Caco-2 (cell line): ENCODE measurements around the gene ADAMTS2. TPM values are rescaled to one million over a fixed set of nuclear protein-coding genes. Genes with fewer than 3 reads are reported as not detected.

Experiments used
- BruUV-seq: library from RNA; stranded (reverse); fragments of 400-500 nt; replicated peaks from 2 replicates; lab custom pipeline; 2021; lab: Mats Ljungman, UMichigan
- CTCF ChIA-PET: fragments of 300-600 bp; sonication (Branson Sonifier 250); formaldehyde crosslinking; loops from one replicate; lab custom pipeline; 2022; ENCODE audit warnings: antibody characterized with exemption; lab: Charles Lee
- POLR2A ChIA-PET: fragments of 300-600 bp; sonication (Branson Sonifier 250); formaldehyde crosslinking; loops from one replicate; lab custom pipeline; 2022; ENCODE audit warnings: antibody characterized with exemption; lab: Charles Lee
- DNase-seq, 2 experiments: peaks; one replicate each; pipeline versions ENCODE4 v3.0.0 to v3.0.0-alpha.2; 2020 to 2022
- H3K27me3 ChIP-seq: replicated peaks from 2 replicates; pipeline ENCODE4 v1.6.0; 2011; ENCODE audit warnings: low read length; ENCODE audit not compliant: control insufficient read depth, insufficient read depth
- H3K36me3 ChIP-seq: 2 replicates; pipeline ENCODE4 v1.5.1; 2011; ENCODE audit warnings: low read length; ENCODE audit not compliant: control insufficient read depth, insufficient read depth
- H3K4me1 ChIP-seq: fragments of 250-450 bp; sonication (Bioruptor Pico); 2 replicates; pipeline ENCODE4 v1.5.1; 2020; ENCODE audit warnings: mild to moderate bottlenecking
- H3K4me3 ChIP-seq: 2 replicates; pipeline ENCODE4 v1.5.1; 2011; ENCODE audit warnings: low read depth, mild to moderate bottlenecking, control low read depth, low read length
- H3K9me3 ChIP-seq: fragments of 250-450 bp; sonication (Bioruptor Pico); 2 replicates; pipeline ENCODE4 v1.5.1; 2020; ENCODE audit warnings: mild to moderate bottlenecking, moderate library complexity
- H3K27ac Mint-ChIP-seq: one replicate; pipeline ENCODE4 v1.8.0; 2022; ENCODE audit warnings: mixed read lengths; ENCODE audit not compliant: unreplicated experiment
- H3K27me3 Mint-ChIP-seq: one replicate; pipeline ENCODE4 v1.8.0; 2022; ENCODE audit warnings: mixed read lengths; ENCODE audit not compliant: insufficient read depth, unreplicated experiment
- H3K36me3 Mint-ChIP-seq: one replicate; pipeline ENCODE4 v1.8.0; 2022; ENCODE audit warnings: mild to moderate bottlenecking, mixed read lengths; ENCODE audit not compliant: insufficient read depth, unreplicated experiment
- H3K4me1 Mint-ChIP-seq: one replicate; pipeline ENCODE4 v1.8.0; 2022; ENCODE audit warnings: low read depth, mixed read lengths; ENCODE audit not compliant: unreplicated experiment
- H3K4me3 Mint-ChIP-seq: one replicate; pipeline ENCODE4 v1.8.0; 2022; ENCODE audit warnings: mild to moderate bottlenecking, moderate library complexity, mixed read lengths; ENCODE audit not compliant: unreplicated experiment
- H3K9me3 Mint-ChIP-seq: one replicate; pipeline ENCODE4 v1.8.0; 2022; ENCODE audit warnings: mixed read lengths; ENCODE audit not compliant: unreplicated experiment
- CTCF ChIP-seq, 2 experiments: fragments of 200-600 bp in 1 of 2; IDR thresholded peaks; 1 replicate in 1 of 2; 2 replicates in 1 of 2; pipeline versions ENCODE4 v1.5.1 to v1.8.0; 2011 to 2022; ENCODE audit warnings: antibody characterized with exemption in 1 of 2, control low read depth in 1 of 2, inconsistent platforms in 1 of 2, low read depth in 1 of 2, low read length in 1 of 2, mild to moderate bottlenecking in 1 of 2, moderate library complexity in 1 of 2; ENCODE audit not compliant: insufficient read depth in 1 of 2, severe bottlenecking in 1 of 2, unreplicated experiment in 1 of 2
- intact Hi-C: fragments of 100-400 bp; cut with micrococcal nuclease; formaldehyde crosslinking; loops from one replicate; pipeline ENCODE4 v1.10.0; 2022; ENCODE audit not compliant: unreplicated experiment
- total RNA-seq: library from RNA; stranded (reverse); gene quantifications from 2 replicates; pipeline ENCODE4 v1.2.3, GENCODE V29; 2022

The ADAMTS2 gene
- total RNA-seq, 1 experiment from 2014 or later: 0.05 TPM

- no peak overlapping the region for H3K4me3 Mint-ChIP-seq
- Histone ChIP-seq H3K27me3 (no peaks in the 10 kb centered on the region), H3K9me3 (no peaks in the 10 kb centered on the region; the same call in 1 of the 2 replicates), H3K4me1 (no peaks in the 10 kb centered on the region), H3K36me3 (no peaks in the 10 kb centered on the region), H3K4me3 (no peak overlapping the region)
- H3K27me3 Mint-ChIP-seq: no peaks in the 10 kb centered on the region
- H3K27ac Mint-ChIP-seq: no peak overlapping the region
- TF ChIP-seq CTCF (IDR thresholded peaks at IDR 0.05; ENCODE audit: insufficient read depth in 1 of 2, low read depth in 1 of 2, low read length in 1 of 2, severe bottlenecking in 1 of 2, unreplicated experiment in 1 of 2): no peak
- intact Hi-C loops: no loop called here
- H3K4me1 Mint-ChIP-seq: no peaks in the 10 kb centered on the region
- CTCF ChIA-PET: no interaction called here
- DNase-seq: peak in 1 of 2 experiments; percentile 11
- H3K36me3 Mint-ChIP-seq: no peaks in the 10 kb centered on the region
- H3K9me3 Mint-ChIP-seq: peaks cover 19% of the 10 kb centered on the region
- no TSS peak for BruUV-seq
- POLR2A ChIA-PET: no interaction called here
Observed at GRCh38 chr5:179314606-179315355, 30.5 kb downstream of the ADAMTS2 start.

GRCh38 chr5:179313849-179314521 is 31.3 kb downstream of the ADAMTS2 start:
- TF ChIP-seq CTCF (IDR thresholded peaks at IDR 0.05; ENCODE audit: insufficient read depth in 1 of 2, low read depth in 1 of 2, low read length in 1 of 2, severe bottlenecking in 1 of 2, unreplicated experiment in 1 of 2): no peak
- Mint-ChIP-seq H3K4me3 (no peak overlapping the region), H3K36me3 (no peaks in the 10 kb centered on the region), H3K27me3 (no peaks in the 10 kb centered on the region), H3K4me1 (no peaks in the 10 kb centered on the region), H3K27ac (no peak overlapping the region), H3K9me3 (peaks cover 19% of the 10 kb centered on the region)
- peak in 1 of 2 experiments; percentile 19 for DNase-seq
- ChIA-PET CTCF (no interaction called here), POLR2A (no interaction called here)
- Histone ChIP-seq H3K4me1 (no peaks in the 10 kb centered on the region), H3K4me3 (no peak overlapping the region), H3K27me3 (no peaks in the 10 kb centered on the region), H3K9me3 (no peaks in the 10 kb centered on the region; the same call in 1 of the 2 replicates), H3K36me3 (no peaks in the 10 kb centered on the region)
- intact Hi-C loops: no loop called here
- BruUV-seq: no TSS peak

- Histone ChIP-seq H3K27me3 (no peaks in the 10 kb centered on the region), H3K36me3 (no peaks in the 10 kb centered on the region), H3K4me1 (no peaks in the 10 kb centered on the region), H3K4me3 (no peak overlapping the region), H3K9me3 (no peaks in the 10 kb centered on the region; the same call in 1 of the 2 replicates)
- no peaks in the 10 kb centered on the region for H3K36me3 Mint-ChIP-seq
- peaks cover 1% of the 10 kb centered on the region for H3K27me3 Mint-ChIP-seq
- no peaks in the 10 kb centered on the region for H3K4me1 Mint-ChIP-seq
- no peak overlapping the region for H3K4me3 Mint-ChIP-seq
- TF ChIP-seq CTCF (IDR thresholded peaks at IDR 0.05; ENCODE audit: insufficient read depth in 1 of 2, low read depth in 1 of 2, low read length in 1 of 2, severe bottlenecking in 1 of 2, unreplicated experiment in 1 of 2): no peak
- peak in 1 of 2 experiments; percentile 5 for DNase-seq
- CTCF ChIA-PET: no interaction called here
- peaks cover 19% of the 10 kb centered on the region for H3K9me3 Mint-ChIP-seq
- H3K27ac Mint-ChIP-seq: no peak overlapping the region
- intact Hi-C loops: no loop called here
- BruUV-seq: no TSS peak
- POLR2A ChIA-PET: no interaction called here
Observed at GRCh38 chr5:179312557-179313235, 32.6 kb downstream of the ADAMTS2 start.
